H1 (cell line): ENCODE measurements around the gene FICD.

Source experiments
- CHD2 ChIP-seq: IDR thresholded peaks from 2 replicates; pipeline ENCODE4 v1.6.1; 2012; ENCODE audit warnings: low read length, improper control_type of control experiment
- CTCF ChIP-seq, 3 experiments: IDR thresholded peaks; 1 replicate in 2 of 3; 2 replicates in 1 of 3; pipeline versions ENCODE4 v1.5.1 to v1.6.1; 2011; ENCODE audit warnings: low read length in 3 of 3, mild to moderate bottlenecking in 3 of 3, inconsistent platforms in 2 of 3, low read depth in 1 of 3, moderate library complexity in 1 of 3; ENCODE audit not compliant: insufficient read depth in 1 of 3; ENCODE audit errors: control extremely low read depth in 1 of 3
- GABPA ChIP-seq: IDR thresholded peaks from 2 replicates; pipeline ENCODE4 v1.6.1; 2011; ENCODE audit warnings: mild to moderate bottlenecking, low read length, moderate library complexity, borderline replicate concordance; ENCODE audit not compliant: insufficient read depth
- KDM5A ChIP-seq: fragments of 200-600 bp; IDR thresholded peaks from 2 replicates; pipeline ENCODE4 v1.7.1; 2012; ENCODE audit warnings: mild to moderate bottlenecking, low read length, inconsistent platforms, mixed read lengths
- MAX ChIP-seq: IDR thresholded peaks from 2 replicates; pipeline ENCODE4 v1.6.1; 2012; ENCODE audit warnings: inconsistent platforms
- POLR2A ChIP-seq, 2 experiments: IDR thresholded peaks; 1 replicate in 1 of 2; 2 replicates in 1 of 2; pipeline ENCODE4 v1.6.1; 2011; ENCODE audit warnings: low read depth in 2 of 2, low read length in 2 of 2, mild to moderate bottlenecking in 2 of 2; ENCODE audit errors: control extremely low read depth in 1 of 2
- POLR2AphosphoS5 ChIP-seq: IDR thresholded peaks from 2 replicates; pipeline ENCODE4 v1.6.1; 2011; ENCODE audit warnings: low read depth, low read length
- TF ChIP-seq, protein P1 (sequence below): IDR thresholded peaks from 2 replicates; pipeline ENCODE4 v1.6.1; 2011; ENCODE audit warnings: low read depth, mild to moderate bottlenecking, low read length; ENCODE audit not compliant: insufficient read depth

GRCh38 chr12:108568338-108569154 is 53.5 kb downstream of the FICD start:
- TF ChIP-seq, protein P1, sequence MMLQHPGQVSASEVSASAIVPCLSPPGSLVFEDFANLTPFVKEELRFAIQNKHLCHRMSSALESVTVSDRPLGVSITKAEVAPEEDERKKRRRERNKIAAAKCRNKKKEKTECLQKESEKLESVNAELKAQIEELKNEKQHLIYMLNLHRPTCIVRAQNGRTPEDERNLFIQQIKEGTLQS: no peak
- TF ChIP-seq KDM5A (no peak), CTCF (IDR thresholded peaks at IDR 0.05; ENCODE audit: control extremely low read depth in 1 of 3, insufficient read depth in 1 of 3, low read depth in 1 of 3, low read length in 3 of 3) (no peak), MAX (no peak), GABPA (no peak), POLR2AphosphoS5 (no peak), CHD2 (no peak), POLR2A (IDR thresholded peaks at IDR 0.05; ENCODE audit: control extremely low read depth in 1 of 2, low read depth in 2 of 2, low read length in 2 of 2) (no peak)
